T follicular helper cell (primary cell): Measurements from ENCODE around the gene VAV2.

ENCODE experiments used
- DNase-seq: peaks from one replicate; pipeline ENCODE4 v3.0.0-alpha.2; 2020; ENCODE audit warnings: low read depth

The VAV2 gene

DNA sequence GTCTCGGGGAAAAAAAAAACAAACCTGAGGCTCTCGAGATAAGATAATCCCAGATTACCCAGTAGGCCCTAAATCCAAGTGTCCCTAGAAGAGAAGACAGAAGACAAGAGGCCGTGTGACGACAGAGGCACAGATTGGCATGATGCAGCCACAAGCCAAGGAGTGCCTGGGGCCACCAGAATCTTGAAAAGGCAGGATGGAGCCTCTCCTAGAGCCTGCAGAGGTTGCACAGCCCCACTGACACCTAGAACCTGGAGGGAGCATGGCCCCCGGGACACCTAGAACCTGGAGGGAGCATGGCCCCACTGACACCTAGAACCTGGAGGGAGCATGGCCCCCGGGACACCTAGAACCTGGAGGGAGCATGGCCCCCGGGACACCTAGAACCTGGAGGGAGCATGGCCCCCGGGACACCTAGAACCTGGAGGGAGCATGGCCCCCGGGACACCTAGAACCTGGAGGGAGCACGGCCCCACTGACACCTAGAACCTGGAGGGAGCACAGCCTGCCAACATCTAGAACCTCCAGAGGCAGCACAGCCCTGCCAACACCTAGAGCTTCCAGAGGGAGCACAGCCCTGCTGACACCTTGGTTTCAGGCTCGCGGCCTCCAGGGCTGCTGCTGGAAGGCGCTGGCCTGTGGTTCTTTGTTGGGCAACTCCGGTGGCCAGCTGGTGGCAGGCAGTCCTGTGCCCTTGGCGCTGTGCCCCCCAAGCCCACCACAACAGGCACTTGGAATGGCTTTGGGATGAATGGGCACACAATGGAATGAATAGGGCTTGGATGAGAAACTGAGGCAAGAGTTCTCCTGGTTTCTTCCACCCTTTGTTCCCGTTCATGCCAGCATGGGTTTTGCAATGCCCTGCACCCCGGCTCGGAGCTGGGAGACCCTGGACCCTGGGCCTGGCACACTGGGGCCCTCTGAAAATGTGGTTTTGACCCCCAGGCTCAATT, 39.2 kb downstream of the VAV2 start:
- no peak for DNase-seq

- no peak for DNase-seq
Observed at GRCh38 chr9:133951265-133951664, 40.9 kb downstream of the VAV2 start.

DNA sequence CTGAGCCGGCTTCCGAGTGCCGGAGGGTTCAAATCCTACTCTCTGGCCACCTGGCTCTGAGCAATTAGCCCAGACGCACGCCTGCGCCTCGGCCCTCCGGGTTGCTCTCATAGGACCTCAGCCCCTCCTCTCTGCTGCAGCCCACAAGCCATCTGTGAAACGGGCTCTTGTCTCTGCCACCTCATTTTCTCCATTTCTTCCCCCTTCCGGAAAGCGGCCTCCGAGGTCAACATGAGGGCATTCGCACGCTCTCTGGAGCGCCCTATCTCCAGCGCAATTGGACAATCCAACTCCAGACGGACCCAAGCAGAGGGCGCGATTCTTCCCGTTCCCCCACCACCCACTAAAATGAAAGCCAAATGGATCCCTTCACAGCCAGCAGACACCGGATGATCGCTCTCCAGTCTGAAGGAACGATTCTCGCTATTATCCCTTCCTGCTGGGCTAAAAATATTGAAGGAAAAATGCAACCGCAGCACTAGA, 41.5 kb downstream of the VAV2 start:
- no peak for DNase-seq

DNA sequence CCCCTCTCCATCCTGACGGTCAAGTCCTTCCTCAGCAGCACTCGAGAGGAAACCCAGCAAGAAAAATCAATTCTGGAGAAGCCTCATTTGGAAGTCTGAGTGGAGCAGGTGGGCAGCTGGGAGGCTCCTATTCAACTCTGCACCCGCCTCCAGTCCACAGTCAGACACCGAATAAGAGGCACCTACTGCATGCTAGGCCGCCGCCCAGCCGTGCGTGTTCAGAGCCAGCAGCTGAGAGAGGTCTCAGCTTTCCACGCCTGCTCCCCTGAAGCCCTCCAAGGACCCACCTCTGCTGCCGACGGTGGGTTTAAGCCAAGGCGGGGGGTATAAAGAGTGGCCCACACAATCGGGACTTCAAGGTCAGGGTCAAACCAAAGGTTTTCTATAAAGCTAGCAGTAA, 41.9 kb downstream of the VAV2 start:
- DNase-seq: no peak

DNA sequence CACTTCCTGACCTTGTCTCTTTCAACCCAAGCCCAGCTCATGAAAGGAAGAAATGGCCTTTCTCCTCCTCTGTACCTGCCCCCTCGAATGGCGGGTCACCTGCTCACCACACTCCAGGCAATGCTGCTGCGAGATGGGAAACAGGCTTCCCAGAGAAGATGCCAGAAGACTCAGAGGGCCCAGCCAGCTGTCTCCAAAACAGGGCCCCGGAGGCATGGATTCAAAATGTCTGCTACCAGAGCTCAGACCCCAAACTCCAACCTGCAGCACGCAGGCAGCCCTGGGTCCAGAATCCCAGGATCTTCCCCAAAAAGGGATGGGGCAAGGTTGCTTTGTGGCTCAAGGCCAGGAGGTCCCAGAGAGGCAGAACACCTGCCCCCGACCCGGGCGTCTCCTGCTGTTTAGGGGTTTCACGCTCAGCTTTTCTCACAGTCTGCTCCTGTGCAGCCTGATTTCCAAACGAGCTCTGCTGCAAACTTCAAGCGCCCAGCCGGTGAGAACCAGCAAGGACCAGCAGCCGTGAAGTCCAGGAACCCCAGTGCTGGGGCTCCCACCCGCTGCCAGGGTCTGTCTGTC, 42.5 kb downstream of the VAV2 start:
- DNase-seq: no peak

- no peak for DNase-seq
Observed at GRCh38 chr9:133948561-133949485, 43.3 kb downstream of the VAV2 start.

GRCh38 chr9:133948131-133948530, 44.0 kb downstream of the VAV2 start:
- DNase-seq: no peak

DNA sequence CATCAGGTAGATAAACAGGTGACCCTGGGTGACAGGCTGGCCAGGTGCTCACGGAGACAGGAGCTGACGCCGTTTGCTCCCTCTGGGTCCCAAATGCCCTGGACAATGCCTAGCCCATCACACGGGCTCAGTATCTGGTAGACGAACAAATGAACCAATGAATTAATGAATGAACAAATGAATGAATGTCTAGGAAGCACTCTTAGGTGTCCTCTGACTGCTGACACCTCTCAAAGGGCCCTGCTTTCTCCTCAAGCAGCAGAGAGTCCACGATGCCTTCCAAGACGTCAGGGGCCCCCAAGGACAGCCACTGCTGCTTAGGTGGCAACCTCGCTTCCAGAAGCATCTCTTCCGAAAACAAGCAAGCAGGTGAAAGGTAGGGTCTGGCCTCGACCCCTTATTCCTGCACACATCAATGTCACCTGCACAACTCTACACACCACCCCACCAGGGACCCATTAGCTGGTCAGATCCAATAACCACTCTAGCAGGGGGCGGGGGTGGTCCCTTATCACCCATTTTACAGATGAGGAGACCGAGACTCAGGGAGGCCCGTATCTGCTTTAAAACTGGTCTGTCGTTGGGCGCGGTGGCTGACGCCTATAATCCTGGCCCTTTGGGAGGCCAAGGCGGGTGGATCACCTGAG, 45.2 kb downstream of the VAV2 start:
- DNase-seq: no peak

GRCh38 chr9:133945977-133946753, 46.0 kb downstream of the VAV2 start:
- DNase-seq: no peak

DNA sequence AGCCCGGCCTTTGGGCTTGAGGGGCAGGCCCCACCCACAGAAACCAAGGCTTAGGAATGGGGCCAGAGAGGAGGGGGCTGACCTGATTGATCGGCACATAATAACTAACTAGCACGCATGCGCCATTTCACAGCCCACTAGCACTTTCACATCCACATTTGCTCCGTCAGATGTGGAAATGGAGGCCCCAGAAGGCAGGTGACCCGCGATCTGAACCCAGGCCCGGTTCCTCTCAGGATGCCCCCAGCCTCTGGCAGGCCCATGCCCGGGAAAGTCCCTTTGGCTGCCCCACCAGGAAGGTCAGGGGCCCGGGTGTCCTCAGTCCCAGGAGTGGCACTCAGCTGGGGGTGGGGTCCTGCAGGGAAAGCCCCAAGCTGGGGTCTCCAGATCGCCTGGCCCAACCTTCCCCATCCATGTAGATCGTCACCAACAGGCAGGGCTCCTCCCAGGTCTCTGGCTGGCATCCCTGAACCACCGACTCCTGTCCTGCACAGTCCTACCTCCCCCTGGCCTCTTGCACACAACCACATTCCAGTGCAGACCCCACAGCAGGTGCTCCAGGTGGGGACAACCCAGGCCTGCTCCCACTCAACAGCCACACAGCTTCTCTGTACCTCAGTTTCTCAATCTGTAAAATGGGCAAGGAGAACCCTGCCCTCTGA, 46.7 kb downstream of the VAV2 start:
- no peak for DNase-seq

GRCh38 chr9:133944746-133945135, 47.4 kb downstream of the VAV2 start:
- DNase-seq: no peak

DNA sequence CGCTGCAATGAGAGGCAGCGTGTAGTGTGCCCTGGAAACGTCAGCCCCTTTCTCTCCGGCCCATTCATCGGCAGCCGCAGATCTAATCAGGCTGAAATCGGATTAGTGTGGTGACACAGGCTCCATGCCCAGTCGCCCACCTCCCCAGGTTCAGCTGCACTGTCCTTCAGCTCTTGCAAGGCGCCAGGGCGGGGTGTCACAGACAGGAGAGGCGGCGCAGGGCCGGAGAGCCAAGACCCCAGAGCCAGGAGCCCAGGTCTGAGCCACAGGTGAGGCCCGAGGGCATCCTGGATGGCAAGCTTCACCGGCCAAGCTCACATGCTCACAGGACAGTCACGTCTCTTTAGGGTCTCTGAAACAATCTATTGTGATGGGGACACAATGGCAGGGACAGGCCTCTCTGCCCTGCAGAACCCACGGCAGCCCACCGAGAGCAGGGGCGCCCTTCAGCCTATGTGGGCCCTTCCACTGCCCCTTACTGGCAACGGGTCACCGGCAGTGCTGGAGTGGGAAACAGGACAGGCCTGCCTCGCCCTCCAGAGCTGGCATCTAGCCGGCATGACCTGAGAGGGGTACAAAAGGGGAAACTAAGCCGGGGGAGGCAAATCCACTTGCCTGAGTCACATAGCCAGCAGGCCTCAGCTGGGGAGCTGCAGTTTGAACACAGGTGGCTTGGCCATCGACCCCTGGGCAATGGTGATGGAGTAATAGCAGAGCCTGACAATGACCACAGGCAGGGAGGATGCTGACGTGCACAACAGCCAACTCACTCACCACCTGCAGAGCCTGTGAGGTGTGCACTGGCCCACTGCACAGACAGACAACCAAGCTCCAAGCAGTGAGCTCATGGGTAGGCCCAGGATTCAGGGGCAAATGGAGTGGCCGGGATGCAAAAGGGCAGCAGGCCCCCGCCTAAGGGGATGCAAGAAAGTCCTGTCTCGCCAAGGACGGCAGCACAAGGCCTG, 48.1 kb downstream of the VAV2 start:
- DNase-seq: no peak

GRCh38 chr9:133943036-133943780, 48.9 kb downstream of the VAV2 start:
- DNase-seq: no peak

- no peak for DNase-seq
Observed at GRCh38 chr9:133942206-133942975, 49.7 kb downstream of the VAV2 start.

DNA sequence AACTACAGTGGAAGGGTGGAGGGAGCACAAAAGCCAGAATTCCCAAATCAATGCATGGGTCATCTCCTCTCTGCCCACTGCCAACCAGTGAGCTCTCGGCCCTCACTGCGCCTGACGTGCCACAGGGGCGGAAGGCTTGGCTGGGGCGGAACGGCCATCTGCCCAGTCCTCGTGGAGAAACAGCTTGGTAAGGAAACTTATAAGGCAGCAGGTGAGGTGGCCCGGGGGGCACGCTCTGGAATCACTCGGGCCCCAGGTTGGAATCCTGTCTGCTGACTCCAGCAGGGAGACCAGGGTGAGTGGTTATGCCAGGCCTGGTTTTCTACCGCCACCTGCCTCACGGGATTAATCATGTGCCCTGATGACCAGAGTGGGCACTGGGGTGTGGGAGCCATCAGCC, 52.3 kb downstream of the VAV2 start:
- DNase-seq: no peak

- no peak for DNase-seq
Observed at GRCh38 chr9:133939171-133939785, 52.8 kb downstream of the VAV2 start.

- DNase-seq: no peak
Observed at GRCh38 chr9:133938753-133939152, 53.4 kb downstream of the VAV2 start.
